HEK293 (cell line): Measurements from ENCODE around the gene LVRN.
"Not testable (repeated sequence)": the region's sequence is repeated elsewhere in the genome, so short reads cannot be mapped to it uniquely, and the experiment has no call there.

ENCODE experiments used
- CTCF ChIA-PET: fragments of 350-600 bp; formaldehyde crosslinking; extraction: SDS; loops from one replicate; lab custom pipeline; 2021; ENCODE audit warnings: antibody characterized with exemption; lab: Yijun Ruan, JAX
- POLR2A ChIA-PET: fragments of 300-600 bp; formaldehyde crosslinking; extraction: SDS; loops from one replicate; lab custom pipeline; 2020; ENCODE audit warnings: antibody characterized with exemption, inconsistent platforms; lab: Yijun Ruan, JAX
- H3K27ac ChIP-seq: fragments of 200-500 bp; sonication (Bioruptor generic); 2 replicates; pipeline ENCODE4 v1.5.1; 2014; ENCODE audit warnings: low read depth, low read length, control low read depth, inconsistent platforms; ENCODE audit errors: extremely low read depth
- H3K36me3 ChIP-seq, 2 experiments: fragments of 200-500 bp in 1 of 2; sonication (Bioruptor generic) in 1 of 2; 1 replicate in 1 of 2; 2 replicates in 1 of 2; pipeline ENCODE4 v1.5.1; 2014 to 2017; ENCODE audit warnings: inconsistent platforms in 2 of 2, low read length in 2 of 2; ENCODE audit not compliant: control insufficient read depth in 2 of 2, insufficient read depth in 1 of 2
- H3K4me1 ChIP-seq: fragments of 200-500 bp; sonication (Bioruptor generic); 2 replicates; pipeline ENCODE4 v1.5.1; 2014; ENCODE audit warnings: mild to moderate bottlenecking, low read length, inconsistent platforms; ENCODE audit not compliant: control insufficient read depth, insufficient read depth
- H3K4me3 ChIP-seq: 2 replicates; pipeline ENCODE4 v1.5.1; 2011; ENCODE audit warnings: low read depth, mild to moderate bottlenecking, control low read depth, low read length, moderate library complexity
- H3K9me3 ChIP-seq: fragments of 200-500 bp; sonication (Bioruptor generic); 2 replicates; pipeline ENCODE4 v1.5.1; 2014; ENCODE audit warnings: low read depth, low read length, inconsistent platforms; ENCODE audit not compliant: control insufficient read depth, insufficient read depth
- MEIS1 ChIP-seq: sonication (generic); formaldehyde crosslinking; IDR thresholded peaks from 2 replicates; pipeline ENCODE4 v1.8.1; 2022; ENCODE audit warnings: missing genetic modification reagents, mild to moderate bottlenecking, borderline replicate concordance
- OSR2 ChIP-seq: fragments of 450-650 bp; formaldehyde crosslinking; IDR thresholded peaks from 2 replicates; pipeline ENCODE4 v1.5.1; 2016; ENCODE audit warnings: missing biosample characterization, missing genetic modification characterization
- PRDM1 ChIP-seq: fragments of 450-650 bp; formaldehyde crosslinking; IDR thresholded peaks from 2 replicates; pipeline ENCODE4; 2016; ENCODE audit warnings: missing biosample characterization, missing genetic modification characterization
- SALL2 ChIP-seq: fragments of 450-650 bp; formaldehyde crosslinking; IDR thresholded peaks from 2 replicates; pipeline ENCODE4 v1.5.0; 2017; ENCODE audit warnings: missing biosample characterization, mild to moderate bottlenecking, missing genetic modification characterization, borderline replicate concordance
- ZNF10 ChIP-seq: fragments of 450-650 bp; formaldehyde crosslinking; IDR thresholded peaks from 2 replicates; pipeline ENCODE4 v1.5.1; 2017; ENCODE audit warnings: missing biosample characterization, missing genetic modification characterization
- ZNF114 ChIP-seq: fragments of 450-650 bp; formaldehyde crosslinking; IDR thresholded peaks from 2 replicates; pipeline ENCODE4 v1.5.0; 2017; ENCODE audit warnings: missing biosample characterization, missing genetic modification characterization
- ZNF132 ChIP-seq: fragments of 450-650 bp; formaldehyde crosslinking; IDR thresholded peaks from 2 replicates; pipeline ENCODE4 v1.5.1; 2017; ENCODE audit warnings: missing biosample characterization, missing genetic modification characterization, borderline replicate concordance
- ZNF19 ChIP-seq: fragments of 450-650 bp; formaldehyde crosslinking; IDR thresholded peaks from 2 replicates; pipeline ENCODE4; 2016; ENCODE audit warnings: missing biosample characterization, missing genetic modification characterization, low read depth
- ZNF248 ChIP-seq: fragments of 450-650 bp; formaldehyde crosslinking; IDR thresholded peaks from 2 replicates; pipeline ENCODE4 v1.5.1; 2017; ENCODE audit warnings: missing biosample characterization, missing genetic modification characterization
- ZNF311 ChIP-seq: fragments of 450-650 bp; formaldehyde crosslinking; IDR thresholded peaks from 2 replicates; pipeline ENCODE4 v1.5.1; 2017; ENCODE audit warnings: missing biosample characterization, missing genetic modification characterization, borderline replicate concordance
- ZNF350 ChIP-seq: fragments of 450-650 bp; formaldehyde crosslinking; IDR thresholded peaks from 2 replicates; pipeline ENCODE4 v1.5.0; 2017; ENCODE audit warnings: missing biosample characterization, mild to moderate bottlenecking, missing genetic modification characterization
- ZNF544 ChIP-seq: fragments of 450-650 bp; formaldehyde crosslinking; IDR thresholded peaks from 2 replicates; pipeline ENCODE4 v1.5.0; 2017; ENCODE audit warnings: missing biosample characterization, missing genetic modification characterization
- ZNF701 ChIP-seq: fragments of 450-650 bp; formaldehyde crosslinking; IDR thresholded peaks from 2 replicates; pipeline ENCODE4 v1.5.1; 2016; ENCODE audit warnings: missing biosample characterization, missing genetic modification characterization
- TF ChIP-seq, protein P1 (sequence below): fragments of 450-650 bp; formaldehyde crosslinking; IDR thresholded peaks from 2 replicates; pipeline ENCODE4 v1.5.1; 2016; ENCODE audit warnings: missing biosample characterization, missing genetic modification characterization, borderline replicate concordance

LVRN gene, protein sequence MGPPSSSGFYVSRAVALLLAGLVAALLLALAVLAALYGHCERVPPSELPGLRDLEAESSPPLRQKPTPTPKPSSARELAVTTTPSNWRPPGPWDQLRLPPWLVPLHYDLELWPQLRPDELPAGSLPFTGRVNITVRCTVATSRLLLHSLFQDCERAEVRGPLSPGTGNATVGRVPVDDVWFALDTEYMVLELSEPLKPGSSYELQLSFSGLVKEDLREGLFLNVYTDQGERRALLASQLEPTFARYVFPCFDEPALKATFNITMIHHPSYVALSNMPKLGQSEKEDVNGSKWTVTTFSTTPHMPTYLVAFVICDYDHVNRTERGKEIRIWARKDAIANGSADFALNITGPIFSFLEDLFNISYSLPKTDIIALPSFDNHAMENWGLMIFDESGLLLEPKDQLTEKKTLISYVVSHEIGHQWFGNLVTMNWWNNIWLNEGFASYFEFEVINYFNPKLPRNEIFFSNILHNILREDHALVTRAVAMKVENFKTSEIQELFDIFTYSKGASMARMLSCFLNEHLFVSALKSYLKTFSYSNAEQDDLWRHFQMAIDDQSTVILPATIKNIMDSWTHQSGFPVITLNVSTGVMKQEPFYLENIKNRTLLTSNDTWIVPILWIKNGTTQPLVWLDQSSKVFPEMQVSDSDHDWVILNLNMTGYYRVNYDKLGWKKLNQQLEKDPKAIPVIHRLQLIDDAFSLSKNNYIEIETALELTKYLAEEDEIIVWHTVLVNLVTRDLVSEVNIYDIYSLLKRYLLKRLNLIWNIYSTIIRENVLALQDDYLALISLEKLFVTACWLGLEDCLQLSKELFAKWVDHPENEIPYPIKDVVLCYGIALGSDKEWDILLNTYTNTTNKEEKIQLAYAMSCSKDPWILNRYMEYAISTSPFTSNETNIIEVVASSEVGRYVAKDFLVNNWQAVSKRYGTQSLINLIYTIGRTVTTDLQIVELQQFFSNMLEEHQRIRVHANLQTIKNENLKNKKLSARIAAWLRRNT

DNA sequence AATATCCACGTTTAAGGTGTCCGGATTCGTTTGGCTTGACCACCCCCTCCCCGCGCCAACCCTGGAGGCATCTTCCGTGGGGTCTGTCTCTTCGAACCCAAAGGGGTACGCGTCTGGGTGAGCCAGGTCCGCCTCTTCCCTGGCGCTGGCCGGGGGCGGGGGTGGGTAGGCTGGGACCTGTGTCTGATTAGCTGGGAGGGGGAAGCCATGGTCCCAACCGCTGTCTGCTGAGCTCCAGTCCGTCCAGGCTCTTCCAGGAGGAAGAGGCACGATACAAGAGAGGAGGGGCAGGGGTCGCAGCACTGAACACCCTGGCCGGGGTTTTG lies at the start of gene LVRN:
Gene LVRN (plus strand): TSS at position 237 of the 326 bp plus-strand sequence. CDS start 143 bp downstream, outside the sequence.
- no peaks in the 10 kb centered on the region for H3K4me1 ChIP-seq
- ChIA-PET POLR2A (no interaction called here), CTCF (no interaction called here)
- H3K9me3 ChIP-seq: no peaks in the 10 kb centered on the region
- no peaks in the 10 kb centered on the region for H3K36me3 ChIP-seq
- no peak within 1 kb of the TSS for H3K27ac ChIP-seq
- TF ChIP-seq SALL2 (tag by site-specific recombination) (no peak), ZNF132 (tag by site-specific recombination) (no peak), ZNF19 (tag by site-specific recombination) (no peak), OSR2 (tag by site-specific recombination) (no peak), ZNF311 (no peak), MEIS1 (CRISPR knock-in tag) (no peak), PRDM1 (tag by site-specific recombination) (no peak), ZNF544 (no peak), ZNF701 (tag by site-specific recombination) (no peak), ZNF114 (no peak)
- TF ChIP-seq, protein P1, sequence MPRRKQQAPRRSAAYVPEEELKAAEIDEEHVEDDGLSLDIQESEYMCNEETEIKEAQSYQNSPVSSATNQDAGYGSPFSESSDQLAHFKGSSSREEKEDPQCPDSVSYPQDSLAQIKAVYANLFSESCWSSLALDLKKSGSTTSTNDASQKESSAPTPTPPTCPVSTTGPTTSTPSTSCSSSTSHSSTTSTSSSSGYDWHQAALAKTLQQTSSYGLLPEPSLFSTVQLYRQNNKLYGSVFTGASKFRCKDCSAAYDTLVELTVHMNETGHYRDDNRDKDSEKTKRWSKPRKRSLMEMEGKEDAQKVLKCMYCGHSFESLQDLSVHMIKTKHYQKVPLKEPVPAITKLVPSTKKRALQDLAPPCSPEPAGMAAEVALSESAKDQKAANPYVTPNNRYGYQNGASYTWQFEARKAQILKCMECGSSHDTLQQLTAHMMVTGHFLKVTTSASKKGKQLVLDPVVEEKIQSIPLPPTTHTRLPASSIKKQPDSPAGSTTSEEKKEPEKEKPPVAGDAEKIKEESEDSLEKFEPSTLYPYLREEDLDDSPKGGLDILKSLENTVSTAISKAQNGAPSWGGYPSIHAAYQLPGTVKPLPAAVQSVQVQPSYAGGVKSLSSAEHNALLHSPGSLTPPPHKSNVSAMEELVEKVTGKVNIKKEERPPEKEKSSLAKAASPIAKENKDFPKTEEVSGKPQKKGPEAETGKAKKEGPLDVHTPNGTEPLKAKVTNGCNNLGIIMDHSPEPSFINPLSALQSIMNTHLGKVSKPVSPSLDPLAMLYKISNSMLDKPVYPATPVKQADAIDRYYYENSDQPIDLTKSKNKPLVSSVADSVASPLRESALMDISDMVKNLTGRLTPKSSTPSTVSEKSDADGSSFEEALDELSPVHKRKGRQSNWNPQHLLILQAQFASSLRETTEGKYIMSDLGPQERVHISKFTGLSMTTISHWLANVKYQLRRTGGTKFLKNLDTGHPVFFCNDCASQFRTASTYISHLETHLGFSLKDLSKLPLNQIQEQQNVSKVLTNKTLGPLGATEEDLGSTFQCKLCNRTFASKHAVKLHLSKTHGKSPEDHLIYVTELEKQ (tag by site-specific recombination): no peak
- H3K4me3 ChIP-seq: no peak within 1 kb of the TSS; the same call in 1 of the 2 replicates

DNA sequence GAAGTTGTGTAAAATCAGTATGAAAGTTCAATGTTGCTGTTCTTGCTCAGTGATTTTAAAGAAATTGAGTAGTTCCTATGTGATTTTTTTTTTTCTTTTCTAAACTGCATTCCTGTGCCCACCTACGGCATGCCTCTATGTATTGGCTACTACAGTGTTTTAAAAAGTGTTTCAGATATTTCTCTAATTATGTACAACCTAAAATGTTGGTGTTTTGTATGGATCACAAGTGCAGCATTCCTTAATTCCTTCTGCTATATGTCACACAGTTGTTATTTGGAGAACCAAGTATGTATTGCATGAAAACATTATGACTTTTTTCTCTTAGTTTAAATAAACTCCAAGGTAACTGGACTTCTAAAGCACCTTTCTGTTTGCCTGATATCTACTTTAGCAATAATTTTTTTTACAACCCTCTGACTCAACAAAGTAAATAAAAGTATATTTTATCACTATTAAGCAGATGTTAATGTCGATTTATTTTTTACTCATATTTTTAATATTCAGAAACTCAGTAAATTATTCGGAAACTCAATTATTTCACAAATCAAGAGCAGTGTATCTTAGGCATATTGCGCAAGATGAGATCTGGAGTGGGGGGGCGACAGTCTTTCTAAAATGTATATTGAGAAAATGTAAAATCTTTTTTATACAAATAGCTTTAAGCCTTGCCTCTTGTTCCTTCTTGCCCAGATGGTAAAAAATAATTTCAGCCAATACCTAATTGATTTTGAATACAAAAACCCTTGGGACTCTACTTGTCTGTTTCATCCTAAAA lies 48.5 kb upstream of the LVRN start:
- H3K27ac ChIP-seq, CTCF ChIA-PET, H3K4me3 ChIP-seq, POLR2A ChIA-PET, H3K4me1 ChIP-seq, H3K36me3 ChIP-seq, H3K9me3 ChIP-seq: not testable (repeated sequence)

DNA sequence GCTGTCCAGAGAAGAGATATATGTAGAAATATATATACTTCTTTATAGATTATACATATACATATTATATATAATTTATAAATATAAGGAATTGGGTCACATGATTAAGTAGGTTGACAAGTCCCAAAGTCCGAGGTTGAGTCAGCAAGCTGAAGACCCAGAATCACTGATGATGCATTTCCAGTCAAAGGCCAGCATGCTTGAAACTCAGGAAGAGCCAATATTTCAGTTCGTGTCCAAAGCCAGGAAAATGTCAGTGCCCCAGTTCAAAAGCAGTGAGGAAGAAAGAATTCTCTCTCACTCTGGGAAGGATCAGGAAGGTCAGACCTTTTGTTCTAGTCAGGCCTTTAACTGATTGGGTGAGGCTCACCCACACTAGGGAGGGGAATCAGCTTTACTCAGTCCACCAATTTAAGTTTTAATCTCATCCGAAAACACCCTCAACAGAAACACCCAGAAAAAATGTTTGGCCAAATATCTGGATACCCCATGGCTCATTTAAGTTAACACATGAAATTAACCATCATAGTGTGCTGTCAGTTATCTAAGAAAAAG lies 42.0 kb upstream of the LVRN start:
- ChIA-PET POLR2A (no interaction called here), CTCF (no interaction called here)
- TF ChIP-seq ZNF10 (tag by site-specific recombination): peak; percentile 74; the same call in 1 of the 2 replicates
- TF ChIP-seq ZNF350 (tag by site-specific recombination): no peak
- no peak for TF ChIP-seq ZNF248
- Histone ChIP-seq H3K9me3 (no peaks in the 10 kb centered on the region), H3K4me3 (no peak overlapping the region), H3K27ac (no peak overlapping the region), H3K4me1 (no peaks in the 10 kb centered on the region), H3K36me3 (no peaks in the 10 kb centered on the region)
